Measurements from ENCODE around the gene NFE2L3.

The NFE2L3 gene

GRCh38 chr7:26199301-26200037 lies 47.5 kb downstream of the NFE2L3 start:
- DNase-seq (ENCODE audit: low read depth): no peak

GRCh38 chr7:26200038-26200443 lies 48.0 kb downstream of the NFE2L3 start:
- no peak for DNase-seq (ENCODE audit: low read depth)

DNA sequence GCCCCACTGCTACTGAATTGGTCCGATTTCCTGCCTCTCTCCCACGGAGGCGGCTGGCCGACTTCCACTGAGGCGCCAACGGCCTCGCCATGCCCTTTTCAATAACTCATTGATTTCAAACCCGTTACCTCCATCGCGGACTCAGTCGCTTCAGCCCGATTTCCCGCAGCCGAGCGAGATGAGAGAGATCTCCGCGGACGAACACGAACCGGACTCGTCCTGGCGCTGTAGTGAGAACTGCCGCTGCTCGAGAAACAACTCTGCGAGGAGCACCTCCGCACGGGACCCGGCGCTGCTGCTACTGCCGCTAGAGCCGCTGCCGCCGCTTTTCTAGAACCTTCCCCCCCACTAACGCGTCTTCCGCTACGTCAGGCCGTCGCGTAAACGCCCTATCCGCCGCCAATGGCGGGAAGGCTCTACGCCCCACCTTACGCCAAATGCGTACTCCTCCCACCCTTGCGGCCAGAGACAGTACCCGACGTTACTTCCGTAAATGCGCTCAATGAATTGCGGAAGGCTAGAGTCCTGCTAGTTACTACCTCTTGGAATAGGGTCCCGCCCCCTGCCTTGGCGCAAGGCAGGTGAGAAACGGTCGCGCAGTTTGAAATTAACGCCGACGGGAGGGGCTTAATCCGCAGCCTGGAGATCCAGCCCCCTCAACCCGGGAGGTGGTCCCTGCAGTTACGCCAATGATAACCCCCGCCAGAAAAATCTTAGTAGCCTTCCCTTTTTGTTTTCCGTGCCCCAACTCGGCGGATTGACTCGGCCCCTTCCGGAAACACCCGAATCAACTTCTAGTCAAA lies 48.6 kb downstream of the NFE2L3 start, which contains the start of gene HNRNPA2B1:
Gene HNRNPA2B1, minus strand, starts transcription at position 303 of the 803 bp plus-strand sequence. Its CDS starts 169 bp downstream, at position 134.
- DNase-seq (ENCODE audit: low read depth): peak; percentile 85

GRCh38 chr7:26201247-26202018 lies 49.4 kb downstream of the NFE2L3 start, which contains the start of gene CBX3:
TSS of gene CBX3 (plus strand) at chr7:26201745. CDS start at chr7:26202999, 1,254 bp downstream.
- no peak for DNase-seq (ENCODE audit: low read depth)

DNA sequence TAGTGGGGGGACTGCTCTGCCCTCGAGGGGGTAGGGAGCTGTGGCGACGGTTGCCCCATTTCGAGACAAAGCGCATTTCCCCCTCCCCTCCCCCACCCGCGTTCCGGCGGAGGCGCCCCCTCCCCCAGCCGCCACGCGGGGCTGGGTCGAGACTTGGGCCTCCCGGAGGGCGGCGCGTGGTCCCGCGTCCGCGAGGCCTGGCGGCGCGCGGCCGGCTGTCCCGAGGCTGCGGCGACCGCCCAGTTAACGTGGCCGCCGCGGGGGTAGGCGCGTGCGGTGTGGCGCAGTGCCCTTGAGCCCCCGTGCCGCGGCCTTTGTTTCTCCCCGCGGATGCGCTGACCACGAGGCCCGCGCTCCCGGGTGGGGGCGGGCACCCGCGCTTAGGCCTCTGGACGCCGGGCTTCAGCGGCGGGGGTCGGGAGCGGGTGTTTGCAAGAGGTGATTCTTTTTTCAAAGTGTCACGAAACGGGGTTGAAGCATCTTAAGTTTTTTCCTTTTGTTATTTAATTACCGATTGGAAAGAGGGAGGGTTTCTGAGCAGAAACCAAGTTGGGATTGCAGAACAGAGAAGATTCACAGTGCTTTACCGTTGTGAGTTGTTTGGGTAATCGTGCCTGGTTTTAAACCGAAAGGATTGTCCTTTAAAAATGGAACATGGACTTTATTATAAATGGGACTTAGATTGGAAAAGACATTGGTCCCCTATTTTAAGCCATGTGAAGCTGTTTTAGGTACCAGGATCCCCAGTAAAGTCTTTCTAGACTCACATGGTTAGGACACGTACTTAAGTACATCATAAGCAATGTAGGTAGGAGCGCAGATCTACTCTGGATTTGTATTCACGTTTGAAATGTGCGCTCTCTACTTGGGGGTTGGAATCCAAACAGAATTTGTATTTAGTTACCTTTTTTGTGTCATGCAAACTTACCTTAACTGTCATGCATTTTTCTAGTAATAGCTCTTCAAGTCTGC lies 50.3 kb downstream of the NFE2L3 start:
- DNase-seq (ENCODE audit: low read depth): no peak

DNA sequence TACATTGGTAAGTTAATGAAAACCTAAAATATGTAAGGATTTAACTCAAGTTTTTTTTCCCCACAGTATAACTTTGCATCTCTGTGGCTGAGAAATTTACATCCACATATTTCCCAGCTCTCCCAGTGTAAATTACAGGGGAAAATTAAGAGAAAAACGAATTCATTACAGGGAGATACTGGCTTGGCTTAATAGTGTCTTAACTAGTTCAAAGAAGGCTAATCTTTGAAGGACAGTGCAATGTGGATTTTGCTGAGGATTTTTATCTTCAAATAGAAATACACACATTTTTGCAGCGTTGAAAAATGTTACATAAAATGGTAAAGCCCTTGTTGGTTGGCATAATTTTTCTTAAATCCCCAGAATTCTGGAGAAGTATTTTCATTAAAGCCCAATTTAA lies 51.0 kb downstream of the NFE2L3 start:
- no peak for DNase-seq (ENCODE audit: low read depth)

- no peak for DNase-seq (ENCODE audit: low read depth)
Measured at GRCh38 chr7:26208040-26208439, 56.0 kb downstream of the NFE2L3 start.

DNA sequence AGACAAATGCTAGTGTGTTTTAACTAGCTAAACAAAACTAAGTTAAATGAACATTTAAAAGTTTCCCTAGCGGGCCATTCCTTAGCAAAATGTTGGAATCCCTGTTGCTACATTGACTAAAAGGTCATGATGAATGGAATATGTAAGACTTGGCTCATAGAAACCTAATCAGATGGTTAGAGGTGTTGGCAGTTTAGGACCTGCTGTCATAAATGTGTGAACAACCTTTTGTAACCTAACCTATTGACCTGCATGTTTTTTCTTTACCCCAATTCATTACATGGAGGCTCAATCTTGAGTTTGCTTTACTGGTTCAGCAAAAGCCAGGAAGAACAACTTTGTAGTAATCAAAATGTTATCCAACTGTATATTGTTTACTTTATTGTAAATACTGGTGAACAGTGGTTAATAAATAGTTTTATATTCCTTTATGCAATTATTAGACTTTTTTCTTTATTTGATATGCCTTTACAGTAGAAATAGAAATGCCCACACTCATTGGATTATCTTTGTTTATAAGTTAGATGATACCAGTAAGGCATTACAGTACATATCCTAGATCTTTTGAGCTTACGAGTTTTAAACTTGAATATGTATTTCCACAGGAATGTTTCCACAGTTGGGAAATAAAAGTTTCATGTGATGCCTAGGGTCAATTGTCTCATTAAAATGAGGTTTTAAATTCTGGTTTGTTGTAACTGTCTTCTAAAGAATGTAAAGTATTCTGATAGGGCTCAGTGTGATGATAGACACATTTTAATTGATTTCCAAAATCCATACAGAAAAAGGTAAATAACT lies 61.1 kb downstream of the NFE2L3 start:
- no peak for DNase-seq (ENCODE audit: low read depth)

DNA sequence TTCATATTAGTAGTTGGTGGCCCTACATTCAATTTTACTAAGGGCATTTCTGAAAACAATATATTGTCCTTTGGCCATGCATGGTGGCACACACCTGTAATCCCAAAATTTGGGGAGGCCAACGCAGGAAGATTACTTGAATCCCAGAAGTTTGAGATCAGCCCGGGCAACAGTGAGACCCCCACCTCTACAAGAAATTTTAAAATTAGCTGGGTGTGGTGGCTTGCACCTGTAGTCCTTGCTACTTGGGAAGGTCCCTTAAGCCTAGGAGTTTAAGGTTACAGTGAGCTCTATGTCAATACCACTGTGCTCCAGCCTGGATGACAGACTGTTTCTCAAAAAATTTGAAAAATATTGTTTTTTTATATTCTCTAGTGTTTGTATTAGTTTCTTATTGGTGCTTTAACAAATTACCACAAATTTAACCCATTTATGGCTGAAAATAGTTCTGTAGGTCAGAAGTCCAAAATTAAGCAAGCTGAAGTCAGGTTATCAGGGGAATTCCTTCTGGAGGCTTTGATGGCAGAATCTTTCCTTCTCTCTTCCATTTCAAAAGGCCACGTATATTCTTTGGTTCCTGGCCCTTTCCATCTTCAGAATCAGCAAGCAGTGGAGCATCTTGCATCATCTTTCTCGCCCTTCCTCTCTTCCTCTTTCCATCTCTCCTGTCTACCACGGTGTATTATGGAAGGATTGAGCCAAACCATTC lies 62.0 kb downstream of the NFE2L3 start:
- no peak for DNase-seq (ENCODE audit: low read depth)

DNA sequence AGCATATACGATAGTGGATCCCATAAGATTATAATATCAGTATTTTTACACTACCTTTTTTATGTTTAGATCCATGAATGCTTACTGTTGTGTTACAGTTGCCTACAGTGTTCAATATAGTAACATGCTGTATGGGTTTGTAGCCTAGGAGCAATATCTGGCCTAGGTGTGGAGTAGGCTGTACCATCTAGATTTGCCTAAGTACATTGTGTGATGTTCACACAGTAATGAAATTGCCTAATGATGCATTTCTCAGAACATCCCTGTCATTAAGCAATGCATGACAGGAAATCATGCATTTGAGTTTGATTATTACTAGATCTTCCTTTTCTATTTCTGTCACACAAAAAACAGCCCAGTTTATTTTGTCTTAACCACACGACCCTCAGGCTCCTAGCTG lies 64.1 kb downstream of the NFE2L3 start:
- no peak for DNase-seq (ENCODE audit: low read depth)

DNA sequence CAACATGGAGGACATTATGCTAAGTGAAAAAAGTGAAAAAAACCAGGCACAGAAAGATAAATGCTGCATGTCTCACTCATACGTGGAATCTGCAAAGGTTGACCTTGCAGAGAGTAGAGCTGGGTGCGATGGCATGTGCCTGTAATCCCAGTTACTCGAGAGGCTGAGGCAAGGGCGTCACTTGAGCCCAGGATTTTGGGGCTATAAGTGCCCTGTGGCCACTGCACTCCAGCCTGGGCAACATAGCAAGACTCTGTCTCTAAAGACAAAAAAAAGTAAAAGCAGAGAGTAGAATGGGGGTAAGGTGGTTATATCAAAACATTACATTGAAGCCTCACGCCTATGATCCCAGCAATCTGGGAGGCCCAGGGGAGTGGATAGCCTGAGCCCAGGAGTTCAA lies 72.4 kb downstream of the NFE2L3 start:
- no peak for DNase-seq (ENCODE audit: low read depth)

DNA sequence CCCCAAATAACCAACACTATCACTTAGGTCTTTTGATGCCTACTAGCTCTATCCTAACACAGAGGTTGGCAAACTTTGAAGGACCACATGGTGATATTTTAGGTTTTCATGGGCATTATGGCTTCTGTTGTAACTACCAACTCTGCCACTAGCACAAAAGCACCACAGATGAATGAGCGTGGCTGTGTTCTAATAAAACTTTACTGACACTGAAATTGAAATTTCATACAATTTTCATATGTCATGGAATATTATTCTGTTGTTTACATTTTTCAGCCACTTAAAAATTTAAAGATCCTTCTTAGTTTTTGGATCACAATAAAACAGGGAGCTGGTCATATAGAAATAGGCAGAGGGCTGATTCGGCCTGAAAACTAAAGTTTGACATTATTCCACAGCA lies 76.0 kb downstream of the NFE2L3 start:
- no peak for DNase-seq (ENCODE audit: low read depth)

DNA sequence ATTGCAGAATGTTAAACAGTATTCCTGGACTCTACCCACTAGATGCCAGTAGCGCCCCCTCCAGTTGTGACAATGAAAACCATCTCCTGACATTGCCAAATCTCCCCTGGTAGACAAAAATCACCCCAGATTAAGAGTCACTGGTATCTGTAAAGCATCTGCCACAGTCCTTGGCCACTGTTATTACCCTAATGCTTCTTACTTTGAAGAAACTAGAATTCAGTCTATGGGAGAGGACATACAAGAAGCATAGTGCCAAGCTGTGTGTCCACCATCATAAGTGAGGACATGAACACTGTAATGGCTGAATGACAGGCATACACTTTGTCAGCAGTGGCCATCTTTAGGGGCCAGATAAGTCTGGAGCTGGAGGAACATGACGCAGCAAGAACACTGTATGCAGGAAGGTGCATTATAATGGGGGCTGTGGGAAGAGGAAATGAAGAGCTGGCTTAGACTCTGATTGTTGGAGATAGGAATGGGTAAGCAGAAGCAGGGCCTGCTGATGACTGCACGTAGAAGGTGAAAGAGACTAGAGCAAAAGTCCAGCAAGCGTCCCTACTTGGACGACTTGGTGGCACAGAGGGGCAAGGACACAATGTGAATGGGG lies 82.0 kb downstream of the NFE2L3 start:
- DNase-seq (ENCODE audit: low read depth): no peak
